Sigmoid colon (tissue), 3 donors: ENCODE results near the gene TCERG1.

Experiments
- CTCF ChIP-seq, 4 experiments: fragments of 450-650 bp in 3 of 4; fragments of 200-600 bp in 1 of 4; IDR thresholded peaks; one replicate each; pipeline ENCODE4 v1.5.1; 2016 to 2019; ENCODE audit warnings: antibody characterized with exemption in 4 of 4, mild to moderate bottlenecking in 3 of 4, moderate library complexity in 2 of 4
- POLR2A ChIP-seq, 2 donors: fragments of 450-650 bp; IDR thresholded peaks; one replicate each; pipeline ENCODE4 v1.6.1; 2016; ENCODE audit warnings: antibody characterized with exemption in 2 of 2, mild to moderate bottlenecking in 2 of 2, moderate library complexity in 2 of 2

GRCh38 chr5:146447734-146448380, 724 bp downstream of the TCERG1 start:
- TF ChIP-seq CTCF (IDR thresholded peaks at IDR 0.05) (no peak), POLR2A (IDR thresholded peaks at IDR 0.05) (no peak)
